Heart right ventricle (tissue), 16 donors: ENCODE measurements around the gene HABP2. TPM values are rescaled to one million over a fixed set of nuclear protein-coding genes. Genes with fewer than 3 reads are reported as not detected.
A peak's percentile ranks its signal among the peaks of the same experiment; 100 is the strongest.

Experiments
- ATAC-seq, 8 donors: fragments of 200-7000 bp; cut with Tn5 transposase; one replicate each; pipeline ENCODE4 v1.9.1; 2020; ENCODE audit warnings: mild to moderate bottlenecking in 8 of 8, moderate library complexity in 8 of 8, moderate number of reproducible peaks in 1 of 8
- DNase-seq, 2 donors: peaks; one replicate each; pipeline ENCODE4 v3.0.0-alpha.2; 2020
- H3K27ac ChIP-seq, 10 donors: fragments of 200-600 bp; sonication (generic) in 2 of 10; one replicate each; pipeline versions ENCODE4 v1.5.0 to v1.8.0; 2020 to 2022; ENCODE audit warnings: mild to moderate bottlenecking in 3 of 10
- H3K27me3 ChIP-seq, 7 donors: fragments of 200-600 bp; one replicate each; pipeline ENCODE4 v1.8.0; 2021 to 2022; ENCODE audit warnings: mild to moderate bottlenecking in 2 of 7
- H3K36me3 ChIP-seq, 9 donors: fragments of 200-600 bp; sonication (generic) in 1 of 9; one replicate each; pipeline versions ENCODE4 v1.5.0 to v1.8.0; 2020 to 2022; ENCODE audit warnings: mild to moderate bottlenecking in 2 of 9
- H3K4me1 ChIP-seq, 9 donors: fragments of 200-600 bp; sonication (generic) in 1 of 9; one replicate each; pipeline versions ENCODE4 v1.5.0 to v1.8.0; 2020 to 2022; ENCODE audit warnings: mild to moderate bottlenecking in 4 of 9
- H3K4me3 ChIP-seq, 10 donors: fragments of 200-600 bp; sonication (generic) in 2 of 10; one replicate each; pipeline versions ENCODE4 v1.5.0 to v1.8.0; 2020 to 2022; ENCODE audit warnings: mild to moderate bottlenecking in 7 of 10, moderate library complexity in 2 of 10
- H3K9me3 ChIP-seq, 11 donors: fragments of 200-600 bp in 10 of 11; sonication (generic) in 2 of 11; one replicate each; pipeline versions ENCODE4 v1.5.0 to v1.8.0; 2013 to 2022; ENCODE audit warnings: mild to moderate bottlenecking in 2 of 11, control low read depth in 1 of 11, moderate library complexity in 1 of 11
- CTCF ChIP-seq, 9 donors: fragments of 200-600 bp; sonication (generic) in 2 of 9; IDR thresholded peaks; one replicate each; pipeline versions ENCODE4 v1.5.0 to v1.8.0; 2021 to 2022; ENCODE audit warnings: antibody characterized with exemption in 9 of 9, mild to moderate bottlenecking in 5 of 9, moderate library complexity in 1 of 9
- WGBS, 2 donors: extraction: QIAGEN DNeasy Blood & Tissue Kit; methylation state at CpG; one replicate each; pipeline ENCODE4 v1.1.7; 2013; ENCODE audit warnings: inconsistent platforms in 1 of 2; 5-methylcytosine and 5-hydroxymethylcytosine counted together
- intact Hi-C, 10 donors: fragments of 100-400 bp; cut with DNase I; formaldehyde crosslinking; loops; one replicate each; pipeline versions ENCODE4 v1.11.1 to v1.14.2; 2022
- polyA plus RNA-seq, 2 donors: library from polyadenylated mRNA; stranded (reverse); fragments of 200-250 nt; gene quantifications; one replicate each; pipeline ENCODE4 v1.2.3, GENCODE V29; 2013
- total RNA-seq, 10 donors: library from RNA; stranded (reverse); fragmentation: NEBNext Ultra II Directional in 3 of 10; extraction: Animal tissue kit (Norgen Biotek cat#: 25700) in 3 of 10; gene quantifications; one replicate each; pipeline versions ENCODE4 v1.2.1 to v1.2.4, GENCODE V29; 2021 to 2023
- donor health status: Arrhythmogenic right ventricular cardiomyopathy.
- donor health status: ischemic (EF 13 %, LVEDD 7.1; RV severe dilation, severe dysfunction).
- donor health status: healthy with polysubstance abuse.
- donor health status: DM: no; HTN: yes; CAD: no.
- donor health status: DM: no; HTN: no; CAD: no.
- donor health status: ischemic (EF 25% LVEDD 6.9; RV normal size, moderate dysfunction).
- donor health status: ischemic (EF 25% LVEDD 5.7; RV mildly dilated, moderate dysfunction).
- donor health status: healthy.
- donor health status: DM: yes; HTN: yes; CAD: no.
- donor health status: Ischemic cardiomyopathy.
- donor health status: ischemic (EF 35%, LVEDD 5.7; RV mildly dilated, moderate dysfunction).
- donor health status: nonischemic (EF 11% LVEDD 7.7; RV severe dilation, severe dysfunction).
- donor health status: DM: yes; HTN: yes; CAD: no.
- donor health status: PGD.
- donor health status: ischemic (EF 29% LVEDD 5.4; RV normal size, mild dysfunction).
- donor health status: nonischemic (EF 23%, LVEDD 6.1; RV moderate dilation, normal function).

HABP2 gene
- total and polyA plus RNA-seq, 12 donors = 0.12 to 0.51 TPM; not detected in 10

GRCh38 chr10:113576852-113577251, 24.0 kb downstream of the HABP2 start:
- no peak overlapping the region for H3K4me3 ChIP-seq

GRCh38 chr10:113578773-113579172, 25.9 kb downstream of the HABP2 start:
- no peak for TF ChIP-seq CTCF (IDR thresholded peaks at IDR 0.05)
- no peak overlapping the region for H3K27ac ChIP-seq
- intact Hi-C loops = no loop called here
- no peaks in the 10 kb centered on the region for H3K4me1 ChIP-seq
- DNase-seq (no peak), ATAC-seq (no peak)
- H3K27me3 ChIP-seq = no peaks in the 10 kb centered on the region
- H3K36me3 ChIP-seq = no peaks in the 10 kb centered on the region
- no peak overlapping the region for H3K4me3 ChIP-seq
- 85 to 93% methylated on average over 1 of the region's 1 CpG for WGBS, 2 donors
- H3K9me3 ChIP-seq = no peaks in the 10 kb centered on the region

More at GRCh38 chr10:113576852-113577251, 24.0 kb downstream of the HABP2 start:
- no peak for DNase-seq
- Histone ChIP-seq H3K9me3 (no peaks in the 10 kb centered on the region), H3K27ac (no peak overlapping the region), H3K36me3 (no peaks in the 10 kb centered on the region), H3K4me1 (no peaks in the 10 kb centered on the region), H3K27me3 (no peaks in the 10 kb centered on the region)
- peak in 1 of 8 donors; percentile 37 for ATAC-seq
- intact Hi-C loops = no loop called here
- WGBS, 2 donors = 64 to 69% methylated on average over 4 of the region's 4 CpGs
- TF ChIP-seq CTCF (IDR thresholded peaks at IDR 0.05) = no peak

- DNase-seq (no peak), ATAC-seq (no peak)
- H3K27me3 ChIP-seq = no peaks in the 10 kb centered on the region
- intact Hi-C loops = loop anchor here in 1 of 10 donors (5.0 kb wide), 1 partner anchor 951 kb away; no protein-coding TSS in a partner anchor
- H3K36me3 ChIP-seq = no peaks in the 10 kb centered on the region
- H3K4me1 ChIP-seq = no peaks in the 10 kb centered on the region
- H3K4me3 ChIP-seq = no peak overlapping the region
- no peaks in the 10 kb centered on the region for H3K9me3 ChIP-seq
- TF ChIP-seq CTCF (IDR thresholded peaks at IDR 0.05) = no peak
- WGBS, 2 donors = 86 to 89% methylated on average over 1 of the region's 1 CpG
- no peak overlapping the region for H3K27ac ChIP-seq
These were observed 28.2 kb downstream of the HABP2 start for GRCh38 chr10:113581092-113581491.

GRCh38 chr10:113583571-113583970, 30.7 kb downstream of the HABP2 start:
- peak in 2 of 8 donors; percentile 16 to 41 for ATAC-seq
- WGBS, 2 donors = 55 to 67% methylated on average over 3 of the region's 3 CpGs
- TF ChIP-seq CTCF (IDR thresholded peaks at IDR 0.05) = no peak
- DNase-seq = no peak
- intact Hi-C loops = loop anchor here in 1 of 10 donors (5.0 kb wide), 1 partner anchor 949 kb away; no protein-coding TSS in a partner anchor
- H3K4me1 ChIP-seq = no peaks in the 10 kb centered on the region
- H3K27me3 ChIP-seq = no peaks in the 10 kb centered on the region
- no peaks in the 10 kb centered on the region for H3K9me3 ChIP-seq
- no peak overlapping the region for H3K27ac ChIP-seq
- H3K4me3 ChIP-seq = no peak overlapping the region
- peaks cover 0 to 18% (median 7%) of the 10 kb centered on the region in 9 donors for H3K36me3 ChIP-seq
